RPMI7951 (cell line): ENCODE data around the gene GATA5. TPM values are rescaled to one million over a fixed set of nuclear protein-coding genes. Genes with fewer than 3 reads are reported as not detected.
A peak's percentile ranks its signal among the peaks of the same experiment; 100 is the strongest.

Experiments
- DNase-seq: peaks from one replicate; pipeline ENCODE4 v3.0.0-alpha.2; 2012; ENCODE audit warnings: low read depth
- total RNA-seq: library from RNA; depleted of rRNA; stranded (reverse); fragments of >200 nt; shearing (Covaris generic); gene quantifications from 2 replicates; pipeline ENCODE4 v1.2.3, GENCODE V29; 2014

The GATA5 gene
- total RNA-seq, 1 experiment from 2014 or later: not detected

GRCh38 chr20:62472941-62473585 is 2.7 kb downstream of the GATA5 start:
- DNase-seq: no peak

GRCh38 chr20:62472138-62472940 is 3.5 kb downstream of the GATA5 start:
- DNase-seq: no peak

DNA sequence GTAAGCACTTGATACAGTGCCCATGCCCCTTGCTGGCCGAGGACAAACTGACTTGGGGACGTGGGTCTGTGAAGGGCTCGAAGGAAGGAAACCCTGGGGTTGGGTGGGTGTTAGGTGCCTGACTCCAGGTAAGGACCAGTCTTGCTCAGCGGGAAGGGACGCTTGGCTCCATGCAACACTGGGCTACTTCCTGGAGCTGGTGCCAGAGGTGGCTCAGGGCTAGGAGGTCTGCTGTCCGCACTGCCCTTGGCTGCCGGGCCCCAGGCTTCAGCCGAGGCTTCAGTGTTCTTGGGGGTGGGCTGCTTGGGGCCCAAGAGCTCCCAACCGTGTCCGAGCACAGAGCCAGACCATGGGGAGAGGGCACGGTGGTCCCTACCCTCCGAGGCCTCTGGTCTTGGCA is 5.3 kb downstream of the GATA5 start:
- DNase-seq: no peak

DNA sequence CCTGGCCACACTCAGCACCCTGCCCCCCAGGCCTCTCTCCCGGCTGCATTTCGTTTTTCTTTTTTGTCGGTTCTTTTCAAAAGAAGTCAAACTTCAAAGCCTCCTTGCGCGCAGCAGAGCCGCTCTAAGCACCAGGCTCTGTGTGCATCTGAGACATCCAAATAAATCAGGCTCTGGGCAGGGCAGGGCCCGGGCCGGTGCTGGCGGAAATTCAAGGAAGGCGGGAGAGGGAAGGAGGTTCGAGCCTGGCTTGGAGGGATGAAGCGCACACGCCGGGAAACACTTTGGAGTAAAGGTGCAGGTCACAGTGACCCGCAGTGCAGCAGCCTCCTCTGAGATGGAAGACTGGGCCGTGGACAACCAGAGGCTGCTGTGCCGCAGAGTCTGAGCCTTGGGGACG is 5.8 kb downstream of the GATA5 start:
- no peak for DNase-seq

GRCh38 chr20:62469352-62469751 is 6.4 kb downstream of the GATA5 start:
- DNase-seq: no peak

- DNase-seq: no peak
These were observed 8.8 kb downstream of the GATA5 start for GRCh38 chr20:62466806-62467537.

GRCh38 chr20:62466072-62466760 is 9.6 kb downstream of the GATA5 start:
- DNase-seq: peak; percentile 35

DNA sequence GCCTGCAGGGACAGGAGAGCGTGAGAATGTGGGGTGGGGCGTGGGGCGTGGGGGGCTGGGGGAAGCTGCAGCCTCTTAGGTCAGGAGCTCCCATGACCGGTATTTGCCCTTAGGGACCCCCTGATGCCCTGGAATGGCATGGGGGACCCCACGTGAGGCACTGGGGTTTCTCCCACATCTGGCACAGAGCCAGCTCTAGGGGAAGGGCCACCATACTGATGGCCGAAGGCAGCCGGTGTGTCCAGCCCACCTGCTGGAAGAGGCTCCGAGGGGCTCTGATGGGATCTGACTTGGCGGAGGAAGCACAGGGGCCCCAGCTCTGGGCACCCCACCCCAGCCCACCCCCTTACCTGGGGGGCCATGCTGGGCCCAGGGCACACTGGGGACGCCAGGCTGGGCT is 10.8 kb downstream of the GATA5 start:
- DNase-seq: no peak

GRCh38 chr20:62464425-62464770 is 11.4 kb downstream of the GATA5 start:
- no peak for DNase-seq

GRCh38 chr20:62463651-62464424 is 12.0 kb downstream of the GATA5 start:
- DNase-seq: no peak

- no peak for DNase-seq
These were observed 12.7 kb downstream of the GATA5 start for GRCh38 chr20:62462976-62463592.

GRCh38 chr20:62461834-62462233 is 14.0 kb downstream of the GATA5 start:
- no peak for DNase-seq

DNA sequence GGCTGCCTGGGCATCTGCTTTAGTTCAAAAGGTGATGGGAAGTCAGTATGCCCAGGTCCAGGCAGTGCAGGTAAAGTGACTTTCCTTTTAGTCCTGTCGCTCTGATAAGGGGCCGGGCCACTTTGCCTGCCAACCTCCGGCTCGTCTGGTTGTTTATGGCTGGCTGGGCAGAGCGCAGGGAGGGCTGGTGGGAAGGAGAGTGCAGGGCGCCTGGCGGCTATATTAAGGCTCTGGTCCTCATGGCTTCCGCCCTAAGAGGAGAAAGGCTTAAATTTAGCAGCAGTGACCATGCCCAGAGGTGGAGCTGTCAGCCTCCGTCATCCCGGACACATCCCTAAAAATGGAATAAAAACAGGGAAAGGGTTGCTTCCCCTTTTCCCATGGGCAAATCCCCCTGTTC is 14.6 kb downstream of the GATA5 start:
- no peak for DNase-seq

GRCh38 chr20:62460678-62461077 is 15.1 kb downstream of the GATA5 start:
- no peak for DNase-seq

GRCh38 chr20:62459488-62459887 is 16.3 kb downstream of the GATA5 start:
- no peak for DNase-seq

GRCh38 chr20:62458275-62459251 is 17.2 kb downstream of the GATA5 start:
- DNase-seq: no peak

- DNase-seq: no peak
These were observed 18.0 kb downstream of the GATA5 start for GRCh38 chr20:62457831-62458230.

DNA sequence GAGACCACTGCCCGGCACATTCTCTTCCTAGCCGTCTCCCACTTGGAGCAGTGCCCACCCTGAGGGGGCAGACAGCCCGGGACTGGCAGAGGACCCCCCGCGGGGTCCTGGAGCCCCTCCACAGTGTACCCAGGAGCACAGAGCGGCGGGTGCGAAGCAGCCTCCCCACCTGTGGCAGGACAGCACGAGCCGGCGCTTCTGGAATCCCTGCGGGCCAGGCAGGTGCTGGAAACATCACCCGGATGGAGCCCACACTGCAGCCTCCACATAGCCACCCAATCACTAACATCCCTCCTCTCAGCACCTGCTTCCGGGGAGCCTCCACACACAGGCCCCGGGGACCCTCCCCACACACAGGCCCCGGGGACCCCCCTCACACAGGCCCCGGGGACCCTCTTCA is 18.7 kb downstream of the GATA5 start:
- no peak for DNase-seq

- DNase-seq: no peak
These were observed 19.9 kb downstream of the GATA5 start for GRCh38 chr20:62455929-62456328.
